GM12874 (cell line): ENCODE measurements around the gene CARMIL1.

Experiments used
- CTCF ChIP-seq: IDR thresholded peaks from 2 replicates; pipeline ENCODE4 v1.5.1; 2011; ENCODE audit warnings: low read depth, mild to moderate bottlenecking, control low read depth, low read length, moderate library complexity; ENCODE audit not compliant: insufficient read depth

Gene CARMIL1

GRCh38 chr6:25278914-25279747 lies at the start of gene CARMIL1:
CARMIL1 (plus strand) TSS chr6:25279374; CDS start chr6:25279796, 422 bp downstream.
- peak; percentile 83 for TF ChIP-seq CTCF

DNA sequence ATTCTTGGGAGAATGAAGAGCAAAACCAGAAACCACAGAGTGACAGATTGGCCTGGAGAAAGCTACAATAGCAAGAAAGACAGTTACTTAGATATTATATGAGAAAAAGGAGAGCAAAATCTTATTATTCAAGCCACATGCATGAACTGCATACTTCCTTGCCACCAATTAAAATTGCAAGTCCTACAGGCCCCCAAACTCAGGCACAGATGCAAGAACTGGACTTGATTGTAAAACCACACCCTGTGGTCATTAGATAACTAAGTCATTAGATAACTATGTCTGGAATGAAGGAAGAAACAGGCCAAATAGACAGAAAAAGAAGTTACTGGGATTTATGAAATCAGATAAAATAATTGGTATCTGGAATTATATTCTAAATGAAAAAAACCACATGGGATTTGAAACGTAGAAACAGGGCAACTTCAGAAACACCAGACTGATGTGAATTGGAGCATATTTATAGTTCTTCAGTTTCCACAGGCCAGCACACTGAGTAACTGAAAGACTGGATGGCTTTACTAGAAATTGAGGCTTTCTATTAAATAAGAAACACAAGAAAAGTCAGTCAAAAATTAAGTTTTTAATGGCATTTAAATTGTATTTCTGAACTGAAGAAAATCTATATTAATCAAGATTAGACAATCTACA lies 49.4 kb upstream of the CARMIL1 start:
- no peak for TF ChIP-seq CTCF

- TF ChIP-seq CTCF = no peak
Observed at GRCh38 chr6:25232479-25232878, 46.7 kb upstream of the CARMIL1 start.

- TF ChIP-seq CTCF = no peak
Observed at GRCh38 chr6:25233226-25233625, 45.9 kb upstream of the CARMIL1 start.

- no peak for TF ChIP-seq CTCF
Observed at GRCh38 chr6:25237579-25237978, 41.6 kb upstream of the CARMIL1 start.

GRCh38 chr6:25239059-25239458 lies 40.1 kb upstream of the CARMIL1 start:
- TF ChIP-seq CTCF = no peak

GRCh38 chr6:25239498-25239897 lies 39.7 kb upstream of the CARMIL1 start:
- TF ChIP-seq CTCF = no peak
